HT1080 (cell line): ENCODE measurements around the gene ZNF765. TPM values are rescaled to one million over a fixed set of nuclear protein-coding genes. Genes with fewer than 3 reads are reported as not detected.
"Not testable (repeated sequence)": the region's sequence is repeated elsewhere in the genome, so short reads cannot be mapped to it uniquely, and the experiment has no call there.

Source experiments
- DNase-seq: peaks from one replicate; pipeline ENCODE4 v3.0.0-alpha.2; 2015; ENCODE audit warnings: low read depth
- polyA plus RNA-seq, 2 experiments: library from polyadenylated mRNA; depleted of rRNA; stranded (reverse); fragments of >200 nt; gene quantifications; 2 replicates each; pipeline ENCODE4 v1.2.3, GENCODE V29; 2015
- total RNA-seq: library from RNA; depleted of rRNA; stranded (reverse); fragments of >200 nt; shearing (Covaris generic); gene quantifications from 2 replicates; pipeline ENCODE4 v1.2.3, GENCODE V29; 2014; rRNA removed

ZNF765 gene
- total RNA-seq: 5.8 and 8.0 TPM in 2 replicates
- polyA plus RNA-seq (2015; cell fraction: cytosol; rRNA removed): 3.2 and 3.3 TPM in 2 replicates
- polyA plus RNA-seq (2015; cell fraction: nucleus; rRNA removed): 5.4 and 7.5 TPM in 2 replicates

DNA sequence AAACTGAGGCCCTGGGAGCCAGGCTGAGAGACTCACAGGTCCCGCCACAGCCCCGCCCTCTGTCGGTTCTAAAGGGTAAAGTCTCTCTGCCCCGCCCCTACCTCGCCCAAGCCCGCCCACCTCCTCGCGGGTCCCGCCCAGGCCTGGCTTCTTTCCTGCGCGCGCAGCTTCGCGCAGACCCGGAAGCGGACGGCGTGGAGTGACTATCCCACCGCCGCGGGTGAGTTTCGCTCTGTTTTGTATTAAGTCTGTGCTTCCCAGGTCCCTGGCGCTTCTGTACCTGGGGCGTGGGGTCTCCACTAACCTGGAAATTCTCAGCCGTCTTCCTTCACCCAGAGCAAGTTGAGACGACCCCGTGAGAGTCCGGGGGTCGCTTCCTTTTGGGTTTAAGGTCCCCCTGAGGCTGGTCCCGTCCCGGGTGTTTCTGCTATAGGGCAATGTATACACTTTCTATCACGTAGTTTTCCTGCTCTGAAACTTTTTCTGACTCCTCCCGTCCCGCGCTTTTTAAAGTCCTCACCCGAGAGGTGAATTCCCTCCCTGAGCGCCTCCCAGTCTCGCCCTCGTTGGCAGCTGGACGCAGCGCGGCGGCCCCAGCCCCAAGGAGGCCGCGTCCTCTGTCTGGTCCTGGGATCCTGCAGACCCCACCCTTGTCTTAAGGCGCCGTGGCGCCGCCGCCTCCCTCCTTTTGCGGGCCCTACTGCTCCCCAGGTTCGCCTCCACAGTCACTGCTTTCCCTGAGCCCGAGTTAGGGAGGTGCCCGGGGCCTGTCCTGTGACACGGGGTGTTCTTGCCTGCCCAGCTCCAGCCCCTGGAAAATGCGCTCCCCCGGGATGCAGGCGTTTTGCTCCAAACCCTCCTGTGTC is at the start of gene ZNF765:
Gene ZNF765, plus strand, starts transcription at position 176 of the 866 bp plus-strand sequence. CDS start 2,867 bp downstream, outside the sequence.
- peak; percentile 78 for DNase-seq

DNA sequence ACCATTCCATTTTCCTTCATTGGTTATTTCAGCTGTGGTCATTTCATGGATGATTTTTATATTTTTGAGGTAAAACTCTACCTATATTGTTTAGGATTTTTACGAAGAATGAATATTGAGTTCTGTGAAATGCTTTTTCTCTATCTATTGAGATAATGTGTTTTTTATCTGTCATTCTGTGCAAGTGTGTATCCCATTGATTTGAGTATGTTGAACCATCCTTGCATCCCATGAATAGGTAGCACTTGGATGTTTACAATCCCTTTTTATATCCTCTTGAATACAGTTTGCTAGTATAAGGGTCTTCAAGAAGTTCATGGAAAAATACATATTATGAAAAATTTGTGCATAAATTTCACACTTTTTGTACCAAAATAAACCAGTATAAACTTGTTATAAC is 39.2 kb upstream of the ZNF765 start:
- DNase-seq: no peak

DNA sequence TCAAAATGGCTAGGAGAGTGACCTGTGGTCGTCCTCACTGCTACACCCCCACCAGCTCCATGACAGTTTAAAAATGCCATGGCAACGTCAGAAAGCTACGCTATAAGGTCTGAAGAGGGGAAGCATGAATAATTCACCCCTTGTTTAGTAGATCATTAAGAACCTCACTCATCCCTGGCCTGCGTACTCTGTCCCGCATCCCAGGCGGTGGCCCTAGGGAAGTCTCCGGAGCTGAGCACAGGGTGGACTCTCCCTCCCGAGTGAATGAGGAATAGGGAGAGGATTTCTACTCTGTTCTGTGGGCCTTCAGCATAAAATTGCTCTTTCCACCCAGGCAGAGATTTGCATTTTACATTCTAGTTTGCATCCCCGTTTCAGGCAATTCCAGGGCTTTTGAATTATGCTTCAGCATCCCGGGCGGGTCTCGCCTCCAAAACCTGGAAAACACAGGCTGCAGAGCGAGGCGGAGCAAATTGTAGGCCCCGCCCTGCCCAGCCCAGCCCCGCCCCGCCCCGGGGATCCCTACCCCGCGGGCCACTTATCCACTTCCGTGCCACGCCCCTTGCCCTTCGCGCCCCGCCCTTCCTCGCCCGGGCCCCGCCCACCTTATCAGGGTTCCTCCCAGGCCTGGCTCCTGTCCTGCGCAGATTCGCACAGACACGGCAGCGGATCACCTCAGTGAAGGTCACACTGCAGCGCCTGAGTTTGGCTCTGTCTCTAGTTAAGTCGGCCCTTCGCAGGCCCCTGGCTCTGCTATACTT is 36.9 kb upstream of the ZNF765 start:
- DNase-seq: no peak

DNA sequence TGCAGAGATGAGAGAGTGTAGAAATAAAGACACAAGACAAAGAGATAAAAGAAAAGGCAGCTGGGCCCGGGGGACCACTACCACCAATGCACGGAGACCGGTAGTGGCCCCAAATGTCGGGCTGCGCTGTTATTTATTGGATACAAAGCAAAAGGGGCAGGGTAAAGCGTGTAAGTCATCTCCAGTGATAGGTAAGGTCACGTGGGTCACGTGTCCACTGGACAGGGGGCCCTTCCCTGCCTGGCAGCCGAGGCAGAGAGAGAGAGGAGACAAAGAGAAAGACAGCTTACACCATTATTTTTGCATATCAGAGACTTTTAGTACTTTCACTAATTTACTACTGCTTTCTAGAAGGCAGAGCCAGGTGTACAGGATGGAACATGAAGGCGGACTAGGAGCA is 34.9 kb upstream of the ZNF765 start:
- DNase-seq: not testable (repeated sequence)

DNA sequence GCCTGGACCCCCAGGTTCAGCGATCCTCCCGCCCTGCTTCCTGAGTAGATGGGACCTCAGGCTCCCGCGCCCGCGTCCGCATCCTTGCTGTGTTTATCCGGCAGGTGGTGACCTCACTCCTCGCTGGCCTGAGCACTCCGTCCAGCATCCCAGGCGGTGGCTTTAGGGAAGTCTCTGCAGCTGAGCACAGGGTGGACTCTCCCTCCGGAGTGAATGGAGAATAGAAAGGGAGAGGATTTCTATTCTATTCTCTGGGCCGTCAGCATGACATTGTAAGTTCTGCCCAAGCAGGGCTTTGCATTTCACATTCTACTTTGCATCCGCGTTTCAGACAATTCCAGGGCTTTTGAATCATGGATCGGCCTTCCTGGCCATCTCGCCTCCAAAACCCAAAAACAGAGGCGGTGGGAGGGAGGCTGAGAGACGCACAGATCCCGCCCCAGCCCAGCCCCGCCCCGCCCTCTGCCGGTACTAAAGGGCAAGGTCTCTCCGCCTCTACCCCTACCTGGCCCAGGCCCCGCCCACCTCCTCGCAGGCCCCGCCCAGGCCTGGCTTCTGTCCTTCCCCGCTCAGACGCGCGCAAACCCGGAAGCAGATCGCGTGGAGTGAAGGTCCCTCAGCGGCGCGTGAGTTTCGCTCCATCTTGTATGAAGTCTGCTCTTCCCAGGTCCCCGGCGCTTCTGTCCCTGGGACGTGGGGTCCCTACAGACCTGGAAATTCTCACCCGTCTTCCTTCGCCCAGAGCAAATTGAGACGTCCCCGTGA is 29.6 kb upstream of the ZNF765 start, which contains the start of gene ZNF525:
Gene ZNF525, plus strand, starts transcription at position 572 of the 765 bp plus-strand sequence. CDS start 6,577 bp downstream, outside the sequence.
- peak; percentile 2 for DNase-seq

DNA sequence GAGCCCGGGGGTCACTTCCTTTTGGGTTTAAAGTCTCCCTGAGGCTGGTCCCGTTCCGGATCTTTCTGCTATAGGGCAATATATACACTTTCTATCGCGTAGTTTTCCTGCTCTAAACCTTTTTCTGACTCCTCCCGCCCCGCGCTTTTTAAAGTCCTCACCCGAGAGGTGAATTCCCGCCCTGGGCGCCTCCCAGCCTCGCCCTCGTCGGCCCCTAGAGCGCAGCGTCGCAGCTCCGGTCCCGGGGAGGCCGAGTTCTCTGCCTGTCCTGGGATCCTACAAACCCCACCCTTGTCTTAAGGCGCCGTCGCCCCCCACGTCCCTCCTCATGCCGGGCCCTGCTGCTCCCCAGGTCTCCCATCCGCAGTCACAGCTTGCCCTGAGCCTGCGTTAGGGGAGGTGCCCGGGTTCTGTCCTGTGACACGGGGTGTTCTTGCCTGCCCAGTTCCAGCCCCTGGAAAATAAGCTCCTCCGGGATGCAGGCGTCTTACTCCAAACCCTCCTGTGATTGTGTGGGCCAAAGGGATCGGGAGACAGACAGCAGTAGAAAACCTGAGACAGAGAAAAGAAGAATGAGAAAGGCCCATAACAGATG is 29.0 kb upstream of the ZNF765 start:
- no peak for DNase-seq

DNA sequence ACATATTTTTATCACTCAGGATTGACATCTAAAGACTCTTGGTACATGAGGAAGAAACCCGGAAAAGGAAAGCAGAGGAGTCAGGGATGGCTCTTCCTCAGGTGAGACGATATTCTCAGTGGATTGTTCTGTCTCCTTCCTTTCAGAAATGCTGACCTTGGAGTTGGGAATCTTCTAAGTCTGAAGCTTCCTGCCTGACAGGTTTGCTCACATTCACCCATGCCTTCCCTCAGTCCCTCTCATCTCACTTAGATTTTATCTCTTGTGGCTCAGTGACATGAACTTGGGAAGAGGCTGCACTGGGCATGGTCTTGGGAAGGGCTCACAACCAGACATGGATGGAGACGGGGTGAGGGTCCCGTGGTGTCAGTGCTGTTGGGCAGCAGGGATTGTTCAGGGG is 22.8 kb upstream of the ZNF765 start:
- DNase-seq: no peak

DNA sequence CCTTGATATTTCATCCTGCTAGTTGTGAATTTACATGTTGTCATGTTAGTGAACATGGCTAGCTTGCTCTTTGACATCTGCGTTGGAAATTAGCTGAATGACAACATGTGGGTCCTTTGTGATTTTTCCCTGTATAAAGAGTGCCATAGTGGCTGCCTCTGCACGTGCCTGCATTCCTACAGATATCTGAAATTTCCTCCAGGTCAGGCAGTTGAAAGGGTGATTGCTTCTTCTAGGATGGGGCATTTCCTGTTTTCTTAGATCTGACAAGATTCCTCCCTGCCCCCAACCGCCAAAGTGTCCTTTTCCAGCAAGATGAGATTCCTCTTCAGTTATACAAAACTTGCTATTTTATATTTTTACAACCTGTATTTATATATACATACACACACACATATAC is 20.7 kb upstream of the ZNF765 start:
- no peak for DNase-seq

DNA sequence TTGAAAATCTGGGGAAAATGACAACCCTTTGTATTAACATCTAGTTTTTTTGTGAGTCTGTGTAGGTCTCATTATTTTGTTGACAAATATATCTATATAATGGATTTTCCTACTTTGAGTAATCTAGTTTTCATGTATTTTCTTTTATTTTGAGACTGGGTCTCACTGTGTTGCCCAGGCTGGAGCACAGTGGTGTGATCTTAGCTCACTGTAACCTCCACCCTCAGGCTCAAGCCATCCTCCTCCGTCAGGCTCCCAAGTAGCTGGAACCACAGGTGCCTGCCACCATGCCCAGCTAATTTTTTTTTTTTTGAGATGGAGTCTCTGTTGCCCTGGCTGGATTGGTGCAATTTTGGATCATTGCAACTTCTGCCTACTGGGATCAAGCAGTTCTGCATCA is 20.2 kb upstream of the ZNF765 start:
- no peak for DNase-seq

DNA sequence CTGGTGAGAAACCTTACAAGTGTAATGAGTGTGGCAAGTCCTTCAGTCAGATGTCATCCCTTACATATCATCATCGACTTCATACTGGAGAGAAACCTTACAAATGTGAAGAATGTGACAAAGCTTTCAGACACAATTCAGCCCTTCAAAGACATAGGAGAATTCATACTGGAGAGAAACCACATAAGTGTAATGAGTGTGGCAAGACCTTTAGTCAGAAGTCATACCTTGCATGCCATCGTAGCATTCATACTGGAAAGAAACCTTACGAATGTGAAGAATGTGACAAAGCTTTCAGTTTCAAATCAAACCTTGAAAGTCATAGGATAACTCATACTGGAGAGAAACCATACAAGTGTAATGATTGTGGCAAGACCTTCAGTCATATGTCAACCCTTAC is 13.6 kb upstream of the ZNF765 start:
- DNase-seq: no peak

DNA sequence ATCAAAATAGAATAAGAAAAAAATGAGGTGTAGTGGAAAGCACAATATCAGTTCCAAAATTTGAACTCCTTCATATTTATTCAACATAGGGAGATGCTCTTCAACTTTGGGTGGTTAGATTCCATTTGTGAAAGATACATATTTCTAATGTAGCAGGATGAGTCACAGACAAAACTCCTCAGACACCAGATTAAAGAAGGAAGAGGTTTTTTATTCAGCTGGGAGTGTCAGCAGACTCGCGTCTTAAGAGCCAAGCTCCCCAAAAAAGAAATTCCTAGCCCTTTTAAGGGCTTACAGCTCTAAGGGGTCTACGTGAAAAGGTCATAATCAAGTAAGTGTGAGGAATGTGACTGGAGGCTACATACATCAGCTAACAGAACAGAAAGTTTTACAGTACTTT is 6.8 kb upstream of the ZNF765 start:
- no peak for DNase-seq

DNA sequence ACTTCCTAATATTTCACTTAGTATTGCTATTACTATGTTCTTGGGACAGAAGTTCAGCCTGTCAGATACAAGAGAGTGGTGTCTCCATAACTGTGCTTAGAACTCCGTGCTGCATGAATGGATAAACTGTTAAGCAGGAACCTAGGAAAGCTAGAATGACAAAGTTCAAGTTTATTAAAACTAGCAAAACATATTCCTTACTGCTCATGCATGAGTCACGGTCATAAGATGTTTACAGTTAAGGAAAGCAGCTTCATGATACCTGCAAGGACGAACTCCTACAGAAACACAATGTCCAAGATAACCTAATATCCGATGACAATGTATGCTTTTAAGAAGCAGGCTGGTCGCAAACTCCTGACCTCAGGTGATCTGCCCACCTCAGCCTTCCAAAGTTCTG is 6.0 kb upstream of the ZNF765 start:
- DNase-seq: no peak

DNA sequence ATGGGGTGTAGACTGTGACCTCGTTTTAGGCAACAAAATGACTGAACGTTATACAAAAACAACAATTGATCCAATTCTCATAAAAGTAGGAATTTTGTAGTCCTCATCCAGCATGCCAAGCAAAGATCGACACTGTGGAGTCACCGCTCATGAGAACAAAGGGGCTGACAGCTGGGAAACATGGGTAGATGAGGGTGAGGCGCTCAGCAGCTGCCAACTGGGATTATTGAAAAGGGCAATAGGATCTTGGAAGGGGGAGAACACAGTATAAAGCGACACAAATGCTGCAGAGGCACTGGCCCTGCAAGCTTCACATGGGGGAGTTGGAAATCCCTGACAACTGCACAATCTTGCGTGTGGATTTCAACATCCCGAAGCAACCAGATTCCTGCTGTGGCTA is 5.4 kb upstream of the ZNF765 start:
- no peak for DNase-seq

DNA sequence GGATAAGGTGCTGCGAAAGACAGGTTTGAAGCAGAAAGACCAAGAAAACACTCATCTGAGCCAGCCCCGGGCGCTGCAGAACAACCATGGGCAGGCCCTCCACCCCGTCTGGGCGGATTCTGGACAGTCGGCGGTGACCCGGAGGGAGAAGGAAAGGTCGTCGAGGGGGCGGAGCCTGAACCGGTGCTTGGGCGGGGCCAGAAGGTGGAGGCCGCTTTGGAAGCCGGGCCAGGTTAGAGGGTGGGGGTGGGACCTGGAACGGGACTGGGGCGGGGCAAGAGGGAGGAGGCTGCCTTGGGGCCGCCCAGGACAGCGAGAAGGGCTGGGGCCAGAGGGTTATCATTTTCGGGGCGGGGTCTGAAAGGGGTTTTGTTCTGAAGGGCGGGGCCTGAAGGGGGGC is 5.0 kb upstream of the ZNF765 start:
- no peak for DNase-seq

DNA sequence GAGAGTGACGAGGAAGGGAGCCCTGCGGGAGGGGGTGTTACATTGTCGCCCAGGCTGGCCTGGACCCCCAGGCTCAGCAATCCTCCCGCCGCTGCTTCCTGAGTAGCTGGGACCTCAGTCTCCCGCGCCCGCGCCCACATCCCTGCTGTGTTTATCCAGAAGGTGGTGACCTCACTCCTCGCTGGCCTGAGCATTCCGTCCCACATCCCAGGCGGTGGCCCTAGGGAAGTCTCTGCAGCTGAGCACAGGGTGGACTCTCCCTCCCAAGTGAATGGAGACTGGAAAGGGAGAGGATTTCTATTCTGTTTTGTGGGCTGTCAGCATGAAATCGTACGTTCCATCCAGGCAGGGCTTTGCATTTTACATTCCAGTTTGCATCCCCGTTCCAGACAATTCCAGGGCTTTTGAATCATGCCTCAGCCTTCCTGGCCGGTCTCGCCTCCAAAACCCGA is 401 bp upstream of the ZNF765 start:
- no peak for DNase-seq

DNA sequence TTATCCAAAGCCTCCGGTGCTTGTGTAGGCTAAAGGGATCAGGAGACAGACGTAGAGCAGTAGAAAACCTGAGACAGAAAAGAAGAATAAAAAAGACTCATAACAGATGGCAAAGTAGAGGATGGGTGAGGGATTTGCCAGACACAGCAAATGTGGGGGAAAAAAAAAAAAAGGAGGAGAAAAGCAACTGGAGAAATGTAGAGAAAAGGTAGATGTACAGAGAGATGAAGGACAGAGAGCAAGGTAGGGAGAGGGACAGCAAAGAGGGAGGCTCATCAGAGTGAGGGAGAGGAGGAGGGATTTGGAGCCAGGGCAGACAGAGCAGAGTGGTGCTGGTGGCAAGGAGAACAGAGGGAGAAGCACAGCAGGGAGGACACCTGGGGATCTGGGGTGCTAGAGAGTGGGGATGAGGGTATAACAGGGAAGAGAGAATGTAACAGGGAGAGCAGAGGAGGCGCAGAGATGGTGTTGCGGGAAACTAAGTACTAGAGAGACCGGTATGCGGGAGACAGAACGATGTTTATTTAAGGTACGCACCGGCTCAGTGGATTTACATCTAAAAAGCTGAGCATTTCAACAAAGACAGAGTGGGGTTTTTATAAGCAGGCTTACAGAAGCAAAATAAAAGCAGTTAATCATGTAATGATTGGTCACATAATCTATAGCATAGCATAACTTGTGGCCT is 1.0 kb downstream of the ZNF765 start:
- DNase-seq: not testable (repeated sequence)

DNA sequence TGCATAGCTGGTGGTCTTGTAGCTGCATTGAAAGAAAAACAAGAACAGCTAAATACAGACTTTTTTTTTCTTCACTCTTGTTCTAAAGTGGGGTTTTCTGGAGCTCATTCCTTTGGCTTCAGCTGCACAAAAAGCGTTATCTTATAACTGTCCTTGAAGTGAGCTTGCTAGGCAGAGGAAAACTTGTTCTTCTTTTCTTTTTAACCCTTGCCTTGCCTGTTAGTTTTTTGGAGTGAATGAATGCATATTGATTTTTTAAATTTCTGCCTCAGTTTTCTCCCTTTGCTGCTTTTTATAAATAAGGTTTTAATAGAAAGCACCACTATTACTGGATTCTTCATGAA is 1.5 kb downstream of the ZNF765 start:
- no peak for DNase-seq

DNA sequence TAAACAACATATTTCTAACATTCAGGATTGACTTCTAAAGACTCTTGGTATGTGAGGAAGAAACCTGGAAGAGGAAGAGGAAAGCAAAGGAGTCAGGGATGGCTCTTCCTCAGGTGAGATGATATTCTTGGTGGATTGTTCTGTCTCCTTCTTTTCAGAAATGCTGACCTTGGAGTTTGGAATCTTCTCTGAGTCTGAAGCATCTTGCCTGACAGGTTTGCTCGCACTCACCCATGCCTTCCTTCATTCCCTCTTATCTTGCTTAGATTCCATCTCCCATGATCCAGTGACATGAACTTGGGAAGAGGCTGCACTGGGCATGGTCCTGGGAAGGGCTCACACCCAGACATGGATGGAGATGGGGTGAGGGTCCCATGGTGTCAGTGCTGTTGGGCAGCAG is 3.0 kb downstream of the ZNF765 start:
- not testable (repeated sequence) for DNase-seq

DNA sequence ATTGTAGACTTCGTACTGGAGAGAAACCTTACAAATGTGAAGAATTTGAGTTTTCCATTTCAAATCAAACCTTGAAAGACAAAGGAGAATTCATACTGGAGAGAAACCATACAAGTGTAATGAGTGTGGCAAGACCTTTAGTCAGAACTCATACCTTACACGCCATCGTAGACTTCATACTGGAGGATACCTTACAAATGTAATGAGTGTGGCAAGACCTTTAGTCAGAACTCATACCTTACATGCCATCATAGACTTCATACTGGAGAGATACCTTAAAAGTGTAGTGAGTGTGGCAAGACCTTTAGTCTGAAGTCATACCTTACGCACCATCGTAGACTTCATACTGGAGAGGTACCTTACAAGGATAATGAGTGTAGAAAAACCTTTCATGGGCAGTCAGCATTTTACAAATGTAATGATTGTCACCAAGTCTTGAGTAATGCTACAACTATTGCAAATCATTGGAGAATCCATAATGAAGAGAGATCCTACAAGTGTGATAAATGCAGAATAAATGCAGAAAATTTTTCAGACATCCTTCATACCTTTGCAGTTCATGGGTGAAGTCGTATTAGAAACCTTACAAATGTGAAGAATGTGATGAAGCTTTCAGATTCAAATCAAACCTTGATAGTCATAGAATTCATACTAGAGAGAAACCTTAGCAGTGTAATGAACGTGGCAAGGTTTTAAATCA is 14.7 kb downstream of the ZNF765 start:
- no peak for DNase-seq
